Esophagus (tissue), 2 donors: ENCODE measurements around the gene TRAPPC3. TPM values are rescaled to one million over a fixed set of nuclear protein-coding genes. Genes with fewer than 3 reads are reported as not detected.

Source experiments
- H3K27ac ChIP-seq, 2 donors: one replicate each; pipeline ENCODE4 v1.5.1; 2013; ENCODE audit warnings: low read depth in 2 of 2, mild to moderate bottlenecking in 2 of 2, inconsistent platforms in 1 of 2, low read length in 1 of 2, moderate library complexity in 1 of 2
- H3K27me3 ChIP-seq, 2 donors: one replicate each; pipeline ENCODE4 v1.6.1; 2013; ENCODE audit warnings: low read length in 2 of 2, control low read depth in 1 of 2, mild to moderate bottlenecking in 1 of 2; ENCODE audit not compliant: insufficient read depth in 2 of 2, control insufficient read depth in 1 of 2
- H3K36me3 ChIP-seq, 2 donors: one replicate each; pipeline ENCODE4 v1.6.1; 2013; ENCODE audit warnings: low read length in 1 of 2; ENCODE audit not compliant: control insufficient read depth in 2 of 2, insufficient read depth in 2 of 2
- H3K4me1 ChIP-seq, 2 donors: one replicate each; pipeline ENCODE4 v1.6.1; 2013; ENCODE audit warnings: low read length in 1 of 2; ENCODE audit not compliant: control insufficient read depth in 2 of 2, insufficient read depth in 2 of 2
- H3K4me3 ChIP-seq, 2 donors: one replicate each; pipeline ENCODE4 v1.5.1; 2013; ENCODE audit warnings: low read length in 2 of 2, mild to moderate bottlenecking in 2 of 2, low read depth in 1 of 2, moderate library complexity in 1 of 2
- H3K9me3 ChIP-seq, 2 donors: one replicate each; pipeline ENCODE4 v1.6.1; 2013; ENCODE audit warnings: mild to moderate bottlenecking in 2 of 2, low read depth in 1 of 2, low read length in 1 of 2, moderate library complexity in 1 of 2; ENCODE audit not compliant: control insufficient read depth in 2 of 2, insufficient read depth in 1 of 2
- WGBS, 2 donors: extraction: QIAGEN DNeasy Blood & Tissue Kit; methylation state at CpG; one replicate each; pipeline ENCODE4 v1.1.7; 2013; 5-methylcytosine and 5-hydroxymethylcytosine counted together
- polyA plus RNA-seq, 2 donors: library from polyadenylated mRNA; stranded (reverse); fragments of 200-250 nt; gene quantifications; one replicate each; pipeline ENCODE4 v1.2.3, GENCODE V29; 2013
- donor health status: healthy with polysubstance abuse.
- donor health status: Bipolar disorder and iron deficiency.

The TRAPPC3 gene
- polyA plus RNA-seq, 2 donors = 38.2 to 77.1 TPM

DNA sequence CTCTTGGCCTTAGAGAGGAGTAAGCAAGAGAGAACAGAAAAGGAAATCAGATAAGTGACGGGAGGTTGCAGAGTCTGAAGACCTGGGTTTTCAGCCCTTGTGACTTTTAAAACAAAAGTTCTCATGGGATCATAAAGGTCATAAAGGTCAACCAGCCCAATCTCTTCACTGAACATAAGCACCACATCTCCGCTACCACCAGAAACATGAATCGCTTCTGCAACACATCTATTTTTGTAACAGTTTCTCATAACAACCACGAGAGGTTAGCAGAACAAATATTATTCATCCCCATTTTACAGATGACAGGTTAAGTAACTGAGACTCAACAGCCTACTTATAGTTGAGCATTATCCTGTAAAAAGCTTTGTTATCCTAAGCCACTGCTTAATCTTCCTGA, 5.9 kb downstream of the TRAPPC3 start:
- no peaks in the 10 kb centered on the region for H3K27me3 ChIP-seq
- H3K4me3 ChIP-seq = no peak overlapping the region
- peaks cover 2% of the 10 kb centered on the region in 2 donors for H3K36me3 ChIP-seq
- H3K4me1 ChIP-seq = peaks cover 3 to 8% of the 10 kb centered on the region in 2 donors
- WGBS, 2 donors = 79 to 83% methylated on average over 4 of the region's 4 CpGs
- H3K9me3 ChIP-seq = no peaks in the 10 kb centered on the region
- no peak overlapping the region for H3K27ac ChIP-seq

DNA sequence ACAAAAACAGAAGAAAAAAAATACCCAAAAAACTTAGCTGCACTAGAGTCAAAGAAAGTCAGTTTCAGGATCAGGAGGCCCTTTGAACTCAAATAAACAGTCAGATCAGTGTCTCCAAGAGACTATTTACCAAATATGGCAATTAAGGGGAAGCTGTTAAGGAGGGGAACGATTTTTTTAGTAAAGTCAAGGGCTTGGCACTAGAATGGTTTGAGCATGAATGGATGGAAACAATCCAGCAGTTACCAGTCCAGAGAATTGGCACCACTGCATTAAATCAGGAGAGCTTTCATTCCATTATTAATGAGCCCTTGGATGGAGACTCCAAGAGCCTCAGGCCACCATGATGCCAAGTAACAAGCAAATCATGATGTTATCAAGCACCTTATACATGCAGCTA, 7.2 kb downstream of the TRAPPC3 start:
- Histone ChIP-seq H3K36me3 (peaks cover 2% of the 10 kb centered on the region in 2 donors), H3K4me3 (no peak overlapping the region), H3K9me3 (no peaks in the 10 kb centered on the region), H3K4me1 (peaks cover 5 to 6% of the 10 kb centered on the region in 2 donors), H3K27ac (no peak overlapping the region), H3K27me3 (no peaks in the 10 kb centered on the region)
- 13 to 17% methylated on average over 1 of the region's 1 CpG for WGBS, 2 donors

GRCh38 chr1:36139521-36139920, 9.8 kb downstream of the TRAPPC3 start:
- WGBS, 2 donors = 80 to 86% methylated on average over 5 of the region's 5 CpGs
- Histone ChIP-seq H3K36me3 (peaks cover 0 to 2% of the 10 kb centered on the region in 2 donors), H3K4me1 (peaks cover 6 to 18% of the 10 kb centered on the region in 2 donors), H3K27ac (peak overlapping the region in 1 of 2 donors; percentile 31), H3K27me3 (no peaks in the 10 kb centered on the region), H3K9me3 (no peaks in the 10 kb centered on the region), H3K4me3 (no peak overlapping the region)

GRCh38 chr1:36137776-36138175, 11.5 kb downstream of the TRAPPC3 start:
- Histone ChIP-seq H3K36me3 (peaks cover 0 to 2% of the 10 kb centered on the region in 2 donors), H3K4me1 (peaks cover 6 to 23% of the 10 kb centered on the region in 2 donors), H3K9me3 (no peaks in the 10 kb centered on the region), H3K27me3 (no peaks in the 10 kb centered on the region), H3K27ac (no peak overlapping the region), H3K4me3 (no peak overlapping the region)
- 83 to 86% methylated on average over 3 of the region's 3 CpGs for WGBS, 2 donors

DNA sequence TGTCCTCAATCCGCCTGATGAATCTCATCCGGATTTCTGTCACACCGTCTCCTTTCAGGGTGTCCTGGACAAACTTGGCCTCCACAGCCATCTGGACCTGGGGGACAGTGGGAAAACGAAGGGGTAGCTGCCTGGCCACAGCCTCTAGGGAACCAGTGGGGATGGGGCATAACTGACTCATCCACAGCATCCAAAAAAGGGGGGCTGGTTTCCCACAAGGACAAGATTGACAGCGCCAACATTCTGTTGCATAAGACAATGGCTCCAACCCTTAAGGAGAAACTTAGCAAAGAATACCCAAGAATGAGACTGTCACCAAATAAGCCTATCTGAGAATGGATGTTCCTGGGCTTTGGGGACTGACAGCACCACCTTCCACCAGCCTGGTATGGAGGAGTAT, 12.1 kb downstream of the TRAPPC3 start:
- Histone ChIP-seq H3K36me3 (peaks cover 0 to 2% of the 10 kb centered on the region in 2 donors), H3K4me1 (peaks cover 6 to 23% of the 10 kb centered on the region in 2 donors), H3K9me3 (no peaks in the 10 kb centered on the region), H3K27me3 (no peaks in the 10 kb centered on the region), H3K27ac (peak overlapping the region; percentile 87 to 93), H3K4me3 (no peak overlapping the region)
- 74 to 77% methylated on average over 5 of the region's 5 CpGs for WGBS, 2 donors

- Histone ChIP-seq H3K4me1 (peaks cover 6 to 23% of the 10 kb centered on the region in 2 donors), H3K27me3 (no peaks in the 10 kb centered on the region), H3K36me3 (peaks cover 0 to 2% of the 10 kb centered on the region in 2 donors), H3K4me3 (no peak overlapping the region), H3K9me3 (no peaks in the 10 kb centered on the region), H3K27ac (peak overlapping the region; percentile 87 to 93)
- WGBS, 2 donors = 14 to 28% methylated on average over 1 of the region's 1 CpG
Observed at GRCh38 chr1:36136535-36136934, 12.8 kb downstream of the TRAPPC3 start.

GRCh38 chr1:36135796-36136195, 13.5 kb downstream of the TRAPPC3 start:
- H3K36me3 ChIP-seq = peaks cover 0 to 2% of the 10 kb centered on the region in 2 donors
- peaks cover 6 to 23% of the 10 kb centered on the region in 2 donors for H3K4me1 ChIP-seq
- H3K9me3 ChIP-seq = no peaks in the 10 kb centered on the region
- H3K4me3 ChIP-seq = no peak overlapping the region
- H3K27me3 ChIP-seq = no peaks in the 10 kb centered on the region
- H3K27ac ChIP-seq = peak overlapping the region; percentile 87 to 93

GRCh38 chr1:36135330-36135667, 14.0 kb downstream of the TRAPPC3 start:
- 62 to 66% methylated on average over 6 of the region's 6 CpGs for WGBS, 2 donors
- H3K4me1 ChIP-seq = peaks cover 4 to 20% of the 10 kb centered on the region in 2 donors

DNA sequence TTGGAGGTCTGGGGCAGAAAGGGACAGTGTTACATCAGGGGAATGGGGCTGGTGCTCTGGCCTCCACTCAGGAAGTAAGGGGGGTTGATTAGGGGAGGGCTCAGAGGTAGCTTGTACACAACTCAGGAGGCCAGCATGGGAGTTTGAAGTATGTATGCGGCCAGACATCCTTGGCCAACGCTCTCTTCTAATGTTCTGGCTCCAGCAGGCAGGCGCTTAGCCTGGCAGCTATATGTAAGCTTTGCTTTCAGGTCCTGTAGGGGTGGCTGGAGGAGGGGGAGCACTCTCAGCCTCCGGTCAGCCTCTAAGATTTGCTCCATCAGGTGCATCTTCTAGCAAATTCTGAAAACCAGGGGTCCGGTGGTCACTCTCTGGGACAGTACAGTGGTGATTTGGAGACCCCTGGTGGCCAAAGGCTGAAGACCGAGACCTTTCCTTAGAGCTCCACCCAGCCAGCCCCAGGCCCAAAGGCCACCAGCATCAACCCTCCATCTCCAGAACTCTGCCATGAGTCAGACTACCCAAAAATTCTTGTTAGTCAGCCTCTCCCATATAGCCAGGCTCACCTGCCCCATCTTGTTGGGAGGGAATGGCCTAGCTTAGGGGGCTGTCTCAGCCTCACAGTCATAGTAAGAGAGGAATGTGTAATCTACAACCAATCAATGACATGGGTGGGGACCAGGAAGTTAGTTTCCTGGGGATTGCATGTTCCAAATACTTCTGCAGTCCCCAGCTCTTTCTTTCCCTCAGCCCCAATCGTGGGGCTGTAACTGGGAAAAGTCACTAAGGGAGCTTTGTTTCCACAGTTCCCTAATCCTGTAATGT, 14.6 kb downstream of the TRAPPC3 start:
- WGBS, 2 donors = 66% methylated on average over 7 of the region's 7 CpGs
- peak overlapping the region; percentile 87 to 93 for H3K27ac ChIP-seq
- H3K4me1 ChIP-seq = peaks cover 3 to 17% of the 10 kb centered on the region in 2 donors
- peaks cover 0 to 2% of the 10 kb centered on the region in 2 donors for H3K36me3 ChIP-seq
- no peaks in the 10 kb centered on the region for H3K9me3 ChIP-seq
- no peak overlapping the region for H3K4me3 ChIP-seq
- H3K27me3 ChIP-seq = no peaks in the 10 kb centered on the region

More at GRCh38 chr1:36135330-36135667, 14.0 kb downstream of the TRAPPC3 start:
- peak overlapping the region; percentile 87 to 93 for H3K27ac ChIP-seq
- H3K9me3 ChIP-seq = no peaks in the 10 kb centered on the region
- no peak overlapping the region for H3K4me3 ChIP-seq
- peaks cover 0 to 2% of the 10 kb centered on the region in 2 donors for H3K36me3 ChIP-seq
- no peaks in the 10 kb centered on the region for H3K27me3 ChIP-seq

GRCh38 chr1:36134031-36134430, 15.3 kb downstream of the TRAPPC3 start:
- no peaks in the 10 kb centered on the region for H3K27me3 ChIP-seq
- 65 to 69% methylated on average over 6 of the region's 6 CpGs for WGBS, 2 donors
- no peaks in the 10 kb centered on the region for H3K9me3 ChIP-seq
- H3K4me1 ChIP-seq = peaks cover 3 to 17% of the 10 kb centered on the region in 2 donors
- no peak overlapping the region for H3K4me3 ChIP-seq
- peak overlapping the region; percentile 2 to 93 for H3K27ac ChIP-seq
- H3K36me3 ChIP-seq = no peaks in the 10 kb centered on the region
